Tibial nerve (tissue), 3 donors: ENCODE data around the gene TBL3.

Source experiments
- CTCF ChIP-seq, 5 experiments: fragments of 200-600 bp in 3 of 5; fragments of 450-650 bp in 2 of 5; sonication (generic) in 3 of 5; IDR thresholded peaks; one replicate each; pipeline ENCODE4 v1.5.1; 2016 to 2019; ENCODE audit warnings: antibody characterized with exemption in 5 of 5, mild to moderate bottlenecking in 3 of 5, moderate library complexity in 2 of 5
- POLR2A ChIP-seq, 2 donors: fragments of 450-650 bp; IDR thresholded peaks; one replicate each; pipeline ENCODE4 v1.6.1; 2017; ENCODE audit warnings: antibody characterized with exemption in 2 of 2, mild to moderate bottlenecking in 2 of 2, moderate library complexity in 2 of 2

DNA sequence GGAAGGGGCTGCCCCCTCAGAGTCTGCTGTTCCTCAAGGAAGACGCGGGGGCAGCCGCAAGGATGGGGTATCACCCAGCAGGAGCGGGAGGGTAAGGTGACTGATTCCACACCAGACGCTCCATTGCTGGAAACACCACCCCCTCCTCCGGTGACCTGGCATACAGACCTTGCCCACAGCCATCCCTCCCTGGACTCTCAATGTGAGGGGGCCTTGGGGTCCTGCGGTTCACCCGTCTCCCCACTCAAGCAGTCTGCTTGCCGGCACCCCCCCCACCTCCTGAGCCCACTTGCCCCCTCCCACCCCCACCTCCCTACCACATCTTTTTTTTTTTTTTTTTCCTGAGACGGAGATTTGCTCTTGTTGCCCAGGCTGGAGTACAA is 41.5 kb upstream of the TBL3 start:
- no peak for TF ChIP-seq CTCF (IDR thresholded peaks at IDR 0.05)
- TF ChIP-seq POLR2A (IDR thresholded peaks at IDR 0.05), result no peak
